ENCODE measurements around the gene PCNA.

PCNA gene

GRCh38 chr20:5140195-5140594 lies 20.4 kb upstream of the PCNA start:
- Histone ChIP-seq H3K27ac (no peak overlapping the region), H3K36me3 (no peaks in the 10 kb centered on the region), H3K9me3 (no peaks in the 10 kb centered on the region), H3K4me3 (ENCODE audit: low read depth in 1 of 2, low read length in 1 of 2) (no peak overlapping the region), H3K4me1 (ENCODE audit: control insufficient read depth in 1 of 2, insufficient read depth in 1 of 2, low read depth in 1 of 2, low read length in 1 of 2) (peaks cover 13 to 21% of the 10 kb centered on the region in 2 experiments), H3K27me3 (no peaks in the 10 kb centered on the region)
- TF ChIP-seq CTCF (IDR thresholded peaks at IDR 0.05), result no peak

- no peaks in the 10 kb centered on the region for H3K27me3 ChIP-seq
- no peaks in the 10 kb centered on the region for H3K36me3 ChIP-seq
- no peaks in the 10 kb centered on the region for H3K9me3 ChIP-seq
- H3K27ac ChIP-seq, result no peak overlapping the region
- H3K4me3 ChIP-seq (ENCODE audit: low read depth in 1 of 2, low read length in 1 of 2), result no peak overlapping the region
- peaks cover 0 to 6% of the 10 kb centered on the region in 2 experiments for H3K4me1 ChIP-seq (ENCODE audit: control insufficient read depth in 1 of 2, insufficient read depth in 1 of 2, low read depth in 1 of 2, low read length in 1 of 2)
- no peak for TF ChIP-seq CTCF (IDR thresholded peaks at IDR 0.05)
Observed at GRCh38 chr20:5136096-5136495, 16.3 kb upstream of the PCNA start.

GRCh38 chr20:5135363-5136012 lies 15.7 kb upstream of the PCNA start:
- H3K4me1 ChIP-seq (ENCODE audit: control insufficient read depth in 1 of 2, insufficient read depth in 1 of 2, low read depth in 1 of 2, low read length in 1 of 2), result peaks cover 0 to 6% of the 10 kb centered on the region in 2 experiments

GRCh38 chr20:5133998-5134397 lies 14.2 kb upstream of the PCNA start:
- Histone ChIP-seq H3K27me3 (no peaks in the 10 kb centered on the region), H3K4me1 (ENCODE audit: control insufficient read depth in 1 of 2, insufficient read depth in 1 of 2, low read depth in 1 of 2, low read length in 1 of 2) (peaks cover 0 to 4% of the 10 kb centered on the region in 2 experiments), H3K36me3 (peaks cover under 1% of the 10 kb centered on the region), H3K4me3 (ENCODE audit: low read depth in 1 of 2, low read length in 1 of 2) (no peak overlapping the region), H3K9me3 (no peaks in the 10 kb centered on the region), H3K27ac (no peak overlapping the region)
- no peak for TF ChIP-seq CTCF (IDR thresholded peaks at IDR 0.05)

More at GRCh38 chr20:5135363-5136012, 15.7 kb upstream of the PCNA start:
- TF ChIP-seq CTCF (IDR thresholded peaks at IDR 0.05), result no peak
- Histone ChIP-seq H3K27me3 (no peaks in the 10 kb centered on the region), H3K9me3 (no peaks in the 10 kb centered on the region), H3K36me3 (no peaks in the 10 kb centered on the region), H3K27ac (no peak overlapping the region), H3K4me3 (ENCODE audit: low read depth in 1 of 2, low read length in 1 of 2) (no peak overlapping the region)

GRCh38 chr20:5131502-5131901 lies 11.7 kb upstream of the PCNA start:
- H3K4me1 ChIP-seq (ENCODE audit: control insufficient read depth in 1 of 2, insufficient read depth in 1 of 2, low read depth in 1 of 2, low read length in 1 of 2), result peaks cover 14 to 17% of the 10 kb centered on the region in 2 experiments
- TF ChIP-seq CTCF (IDR thresholded peaks at IDR 0.05), result no peak

More at GRCh38 chr20:5131502-5131901, 11.7 kb upstream of the PCNA start:
- H3K36me3 ChIP-seq, result peaks cover 3% of the 10 kb centered on the region
- no peaks in the 10 kb centered on the region for H3K27me3 ChIP-seq
- no peaks in the 10 kb centered on the region for H3K9me3 ChIP-seq
- H3K27ac ChIP-seq, result no peak overlapping the region
- no peak overlapping the region for H3K4me3 ChIP-seq (ENCODE audit: low read depth in 1 of 2, low read length in 1 of 2)
